Transverse colon (tissue), 4 donors: ENCODE data around the gene IRF2. TPM values are rescaled to one million over a fixed set of nuclear protein-coding genes. Genes with fewer than 3 reads are reported as not detected.

Source experiments
- DNase-seq: peaks from one replicate; pipeline ENCODE4 v3.0.0-alpha.2; 2019
- H3K27ac ChIP-seq, 4 donors: fragments of 200-600 bp; sonication (generic); 2 replicates each; pipeline ENCODE4 v1.5.1; 2016 to 2018; ENCODE audit warnings: inconsistent platforms in 4 of 4
- H3K27me3 ChIP-seq: fragments of 200-600 bp; sonication (generic); 2 replicates; pipeline ENCODE4 v1.5.1; 2017; ENCODE audit warnings: inconsistent platforms
- H3K36me3 ChIP-seq, 4 donors: fragments of 200-600 bp; sonication (generic); 2 replicates each; pipeline ENCODE4 v1.5.1; 2017 to 2019; ENCODE audit warnings: inconsistent platforms in 4 of 4
- H3K4me1 ChIP-seq, 4 donors: fragments of 200-600 bp; sonication (generic); 2 replicates each; pipeline ENCODE4 v1.5.1; 2017 to 2020; ENCODE audit warnings: inconsistent platforms in 4 of 4
- H3K4me3 ChIP-seq, 4 donors: fragments of 200-600 bp; sonication (generic); 1 replicate in 1 of 4; 2 replicates in 3 of 4; pipeline versions ENCODE4 v1.5.1 to v1.6.1; 2017 to 2019; ENCODE audit warnings: inconsistent platforms in 4 of 4
- H3K9me3 ChIP-seq, 2 donors: fragments of 200-600 bp; sonication (generic); 2 replicates each; pipeline ENCODE4 v1.5.1; 2017 to 2019; ENCODE audit warnings: inconsistent platforms in 2 of 2
- CTCF ChIP-seq, 5 experiments: fragments of 200-600 bp in 3 of 5; fragments of 450-650 bp in 2 of 5; sonication (generic) in 3 of 5; IDR thresholded peaks; 1 replicate in 2 of 5; 2 replicates in 3 of 5; pipeline ENCODE4 v1.5.1; 2016 to 2017; ENCODE audit warnings: antibody characterized with exemption in 5 of 5, inconsistent platforms in 3 of 5, mild to moderate bottlenecking in 2 of 5, moderate library complexity in 1 of 5
- EP300 ChIP-seq: sonication (generic); formaldehyde crosslinking; IDR thresholded peaks from one replicate; pipeline ENCODE4 v1.6.1; 2017; ENCODE audit warnings: antibody characterized with exemption, low read depth
- POLR2A ChIP-seq: fragments of 450-650 bp; IDR thresholded peaks from one replicate; pipeline ENCODE4 v1.6.1; 2016; ENCODE audit warnings: antibody characterized with exemption, mild to moderate bottlenecking, moderate library complexity
- POLR2AphosphoS5 ChIP-seq, 3 donors: sonication (generic); formaldehyde crosslinking; IDR thresholded peaks; one replicate each; pipeline ENCODE4 v1.6.1; 2016; ENCODE audit warnings: antibody characterized with exemption in 3 of 3
- WGBS, 2 donors: methylation state at CpG; one replicate each; pipeline ENCODE4 v1.1.5; 2018; ENCODE audit warnings: low coverage in 1 of 2; 5-methylcytosine and 5-hydroxymethylcytosine counted together
- in situ Hi-C, 4 donors: fragments of 200-750 bp; cut with MboI; loops; one replicate each; pipeline versions ENCODE4 v1.15.0 to v1.15.1; 2017; ENCODE audit warnings: low sequenced_read_pairs in 3 of 4, low pct_ligation_motif_present in 1 of 4, low pct_unique_long_range_greater_than_20kb in 1 of 4
- intact Hi-C: fragments of 100-400 bp; cut with DNase I; formaldehyde crosslinking; loops from one replicate; pipeline ENCODE4 v1.15.1; 2023; ENCODE audit warnings: low total_unique reads
- total RNA-seq, 4 donors: library from RNA; depleted of rRNA; stranded (reverse); fragments of >200 nt; gene quantifications; one replicate each; pipeline ENCODE4 v1.1.0, GENCODE V29; 2016

The IRF2 gene
- total RNA-seq, 4 donors from 2014 or later, result 15.3 to 85.3 (median 42.5) TPM

GRCh38 chr4:184463158-184463557 is 11.2 kb downstream of the IRF2 start:
- in situ Hi-C loops, result no loop called here
- no peak overlapping the region for H3K27ac ChIP-seq
- H3K4me3 ChIP-seq, result no peak overlapping the region
- no peaks in the 10 kb centered on the region for H3K27me3 ChIP-seq
- peaks cover 1 to 38% (median 11%) of the 10 kb centered on the region in 4 donors for H3K4me1 ChIP-seq
- no peak for TF ChIP-seq POLR2A
- no peak for TF ChIP-seq CTCF (IDR thresholded peaks at IDR 0.05)
- no peak for TF ChIP-seq POLR2AphosphoS5 (IDR thresholded peaks at IDR 0.05)
- TF ChIP-seq EP300, result no peak
- no peaks in the 10 kb centered on the region for H3K9me3 ChIP-seq
- 94 to 99% methylated on average over 2 of the region's 2 CpGs for WGBS, 2 donors
- intact Hi-C loops, result no loop called here
- H3K36me3 ChIP-seq, result no peaks in the 10 kb centered on the region
- no peak for DNase-seq

- no peaks in the 10 kb centered on the region for H3K36me3 ChIP-seq
- no peak overlapping the region for H3K27ac ChIP-seq
- TF ChIP-seq POLR2AphosphoS5 (IDR thresholded peaks at IDR 0.05) (no peak), CTCF (IDR thresholded peaks at IDR 0.05) (no peak), POLR2A (no peak)
- 36 to 50% methylated on average over 1 to 2 of the region's 2 CpGs for WGBS, 2 donors
- H3K27me3 ChIP-seq, result no peaks in the 10 kb centered on the region
- H3K4me3 ChIP-seq, result no peak overlapping the region
- H3K4me1 ChIP-seq, result peaks cover 6 to 38% (median 14%) of the 10 kb centered on the region in 4 donors
- in situ Hi-C loops (no loop called here), intact Hi-C loops (no loop called here)
- no peaks in the 10 kb centered on the region for H3K9me3 ChIP-seq
- no peak for DNase-seq
These were observed 11.6 kb downstream of the IRF2 start for GRCh38 chr4:184462724-184463123.

- Histone ChIP-seq H3K4me3 (no peak overlapping the region), H3K4me1 (peaks cover 13 to 35% (median 16%) of the 10 kb centered on the region in 4 donors), H3K27me3 (no peaks in the 10 kb centered on the region), H3K36me3 (no peaks in the 10 kb centered on the region), H3K27ac (no peak overlapping the region), H3K9me3 (no peaks in the 10 kb centered on the region)
- in situ Hi-C loops (no loop called here), intact Hi-C loops (no loop called here)
- no peak for DNase-seq
- WGBS, 2 donors, result 86 to 90% methylated on average over 7 of the region's 7 CpGs
- TF ChIP-seq POLR2AphosphoS5 (IDR thresholded peaks at IDR 0.05) (no peak), POLR2A (no peak), EP300 (no peak), CTCF (IDR thresholded peaks at IDR 0.05) (no peak)
These were observed 12.5 kb downstream of the IRF2 start for GRCh38 chr4:184461711-184462441.

GRCh38 chr4:184460499-184461285 is 13.7 kb downstream of the IRF2 start:
- Histone ChIP-seq H3K4me3 (no peak overlapping the region), H3K36me3 (no peaks in the 10 kb centered on the region), H3K4me1 (peaks cover 13 to 35% (median 15%) of the 10 kb centered on the region in 4 donors), H3K9me3 (no peaks in the 10 kb centered on the region), H3K27me3 (no peaks in the 10 kb centered on the region), H3K27ac (no peak overlapping the region)
- in situ Hi-C loops (no loop called here), intact Hi-C loops (no loop called here)
- TF ChIP-seq POLR2A (no peak), POLR2AphosphoS5 (IDR thresholded peaks at IDR 0.05) (no peak), CTCF (IDR thresholded peaks at IDR 0.05) (no peak), EP300 (no peak)
- 83 to 87% methylated on average over 12 to 13 of the region's 13 CpGs for WGBS, 2 donors
- DNase-seq, result no peak
